Sciatic nerve (tissue), 2 donors: ENCODE measurements around the gene FOXD4L1. TPM values are rescaled to one million over a fixed set of nuclear protein-coding genes. Genes with fewer than 3 reads are reported as not detected.
"Not testable (repeated sequence)": the region's sequence is repeated elsewhere in the genome, so short reads cannot be mapped to it uniquely, and the experiment has no call there.

Experiments used
- ATAC-seq: fragments of 200-7000 bp; cut with Tn5 transposase; one replicate; pipeline ENCODE4 v1.9.1; 2020; ENCODE audit warnings: mild to moderate bottlenecking, moderate library complexity
- DNase-seq: peaks from one replicate; pipeline ENCODE4 v3.0.0-alpha.2; 2020; ENCODE audit warnings: low spot score
- intact Hi-C: fragments of 100-400 bp; cut with DNase I; formaldehyde crosslinking; loops from one replicate; pipeline ENCODE4 v1.14.2; 2022
- total RNA-seq: library from RNA; stranded (reverse); fragmentation: NEBNext Ultra II Directional; extraction: Animal tissue kit (Norgen Biotek cat#: 25700); gene quantifications from one replicate; pipeline ENCODE4 v1.2.1, GENCODE V29; 2021
- donor health status: DM: no; HTN: no; CAD: no.
- donor health status: DM: no; HTN: no; CAD: no.

FOXD4L1 gene
- total RNA-seq, 1 donor from 2014 or later: not detected

DNA sequence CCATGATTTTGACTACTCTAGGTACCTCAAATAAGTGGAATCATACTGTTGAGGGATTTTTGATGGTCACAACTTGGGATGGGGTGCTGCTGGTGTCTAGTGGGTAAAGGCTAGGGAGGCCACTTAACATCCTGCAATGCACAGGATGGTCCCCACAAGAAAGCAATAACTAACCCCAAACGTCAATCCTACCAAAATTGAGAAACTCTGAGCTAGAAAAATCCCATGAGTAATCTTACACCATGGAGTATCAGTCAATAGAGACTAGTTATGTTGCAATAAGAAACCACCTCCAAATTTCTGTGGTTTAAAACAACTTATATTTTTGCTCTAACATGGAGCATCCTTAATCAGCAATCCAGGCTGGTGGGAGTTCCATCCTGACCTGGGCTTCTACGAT is 18.6 kb downstream of the FOXD4L1 start:
- intact Hi-C loops, ATAC-seq, DNase-seq: not testable (repeated sequence)

GRCh38 chr2:113520837-113521236 is 22.4 kb downstream of the FOXD4L1 start:
- intact Hi-C loops, ATAC-seq, DNase-seq: not testable (repeated sequence)

GRCh38 chr2:113521492-113521891 is 23.0 kb downstream of the FOXD4L1 start:
- intact Hi-C loops, ATAC-seq, DNase-seq: not testable (repeated sequence)

DNA sequence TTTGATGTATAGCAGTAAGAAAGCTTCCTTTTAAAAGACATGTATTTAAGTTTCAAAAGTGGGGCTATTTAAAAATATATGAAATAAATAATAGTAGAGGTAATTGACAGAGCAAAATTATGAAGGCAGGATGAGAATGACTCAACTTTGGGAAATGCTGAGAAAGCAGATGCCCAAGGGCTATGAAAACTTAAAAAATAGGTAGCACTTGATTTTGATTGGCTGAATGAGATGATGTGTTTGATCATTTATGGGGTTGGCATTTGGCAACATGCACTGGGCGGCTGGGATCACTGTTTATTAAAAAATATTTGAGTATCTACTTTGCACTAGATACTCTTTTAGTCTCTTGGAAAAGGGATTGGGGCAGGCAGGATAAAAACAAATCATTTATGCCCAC is 26.5 kb downstream of the FOXD4L1 start:
- intact Hi-C loops, ATAC-seq, DNase-seq: not testable (repeated sequence)

GRCh38 chr2:113527350-113528045 is 29.0 kb downstream of the FOXD4L1 start:
- intact Hi-C loops, DNase-seq: not testable (repeated sequence)
- peak; percentile 84 for ATAC-seq

GRCh38 chr2:113528126-113528525 is 29.7 kb downstream of the FOXD4L1 start:
- DNase-seq, ATAC-seq, intact Hi-C loops: not testable (repeated sequence)

GRCh38 chr2:113528904-113529303 is 30.4 kb downstream of the FOXD4L1 start:
- ATAC-seq: peak; percentile 91
- intact Hi-C loops, DNase-seq: not testable (repeated sequence)

DNA sequence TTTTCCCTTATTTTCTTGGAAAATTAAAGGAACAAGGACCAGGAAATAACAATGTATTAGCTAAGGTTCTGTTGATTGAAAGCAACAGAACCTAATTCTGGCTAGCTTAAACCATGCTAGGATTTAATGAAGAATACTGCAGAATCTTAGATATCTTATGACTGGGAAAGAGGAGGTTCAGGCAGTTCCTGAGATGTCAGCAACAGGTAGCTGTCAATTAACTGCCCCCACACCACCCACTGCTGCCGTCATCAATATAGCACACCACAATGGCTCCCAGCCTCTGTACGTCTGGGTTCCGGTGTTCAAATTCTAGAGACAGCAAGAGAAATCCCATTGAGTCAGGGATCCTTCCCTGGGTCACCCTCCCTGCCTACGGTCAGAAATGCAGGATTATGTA is 34.5 kb downstream of the FOXD4L1 start:
- intact Hi-C loops, DNase-seq, ATAC-seq: not testable (repeated sequence)

DNA sequence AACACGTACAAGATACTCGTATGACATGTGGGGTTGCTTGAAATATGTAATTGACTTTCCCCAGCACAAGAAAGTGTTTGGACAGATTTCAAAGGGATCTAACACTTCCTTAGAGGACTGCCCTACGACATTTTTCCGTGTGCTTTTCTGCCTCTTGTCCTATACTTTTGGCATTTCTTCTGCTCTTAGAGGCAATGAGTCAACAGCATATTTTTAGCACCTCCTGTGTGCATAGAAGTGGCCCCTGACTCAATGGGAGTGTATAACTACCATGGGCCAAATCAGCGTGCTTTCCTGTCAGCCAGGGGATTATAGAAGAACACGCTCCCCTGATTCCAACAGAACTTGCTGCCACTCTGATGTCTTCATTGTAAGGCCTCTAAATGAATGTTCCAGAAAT is 38.1 kb downstream of the FOXD4L1 start:
- DNase-seq, ATAC-seq, intact Hi-C loops: not testable (repeated sequence)

GRCh38 chr2:113540834-113541203 is 42.4 kb downstream of the FOXD4L1 start:
- DNase-seq, intact Hi-C loops: not testable (repeated sequence)
- peak; percentile 78 for ATAC-seq

DNA sequence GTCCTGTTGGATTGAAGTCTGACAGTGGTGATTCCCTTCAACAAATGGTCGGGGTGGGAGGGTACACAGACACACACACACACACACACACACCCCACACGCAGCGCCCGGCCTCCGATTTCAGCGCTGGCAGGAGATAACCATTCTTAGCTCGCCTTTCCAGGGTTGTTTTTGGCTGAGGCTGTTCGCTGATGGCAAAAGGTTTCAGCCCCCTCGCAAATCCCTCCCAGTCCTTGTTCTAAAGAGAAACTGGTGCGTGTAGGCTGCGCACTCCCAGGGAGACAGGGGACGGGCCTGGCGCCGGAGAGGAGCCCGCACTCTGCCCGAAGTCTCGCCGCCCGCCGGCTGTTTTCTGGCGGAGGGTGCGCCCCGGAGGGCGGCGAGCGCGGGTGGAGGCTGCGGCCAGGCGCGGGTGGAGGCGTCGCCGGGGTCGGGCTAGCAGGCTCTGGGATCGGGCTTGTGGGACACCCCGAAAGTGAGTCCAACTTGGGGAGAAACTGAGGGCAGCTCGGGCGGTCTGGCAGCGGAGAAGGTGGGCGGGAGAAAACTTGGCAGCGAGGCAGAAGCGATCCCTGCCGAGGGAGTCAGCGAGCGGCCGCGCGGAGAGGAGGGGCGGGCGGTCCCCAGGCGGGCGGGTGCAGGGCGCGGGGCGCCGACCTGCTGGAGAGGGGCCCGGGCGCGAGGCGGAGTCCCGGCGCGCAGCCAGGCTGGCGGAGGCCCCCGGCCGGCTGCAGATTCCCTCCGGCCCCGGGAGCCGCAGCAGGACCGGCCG is 42.9 kb downstream of the FOXD4L1 start:
- DNase-seq (peak; percentile 68), ATAC-seq (peak; percentile 82)
- intact Hi-C loops: not testable (repeated sequence)

GRCh38 chr2:113541976-113542485 is 43.6 kb downstream of the FOXD4L1 start:
- intact Hi-C loops: not testable (repeated sequence)
- peak; percentile 63 for ATAC-seq
- peak; percentile 58 for DNase-seq

- DNase-seq: peak; percentile 57
- intact Hi-C loops: not testable (repeated sequence)
- peak; percentile 55 for ATAC-seq
Measured at GRCh38 chr2:113542529-113542928, 44.1 kb downstream of the FOXD4L1 start.

Other genes starting within 250 kb of the FOXD4L1 start
- 1.2 TPM for gene PAX8, start 219.7 kb upstream of the FOXD4L1 start, total RNA-seq
- 34.9 TPM for gene ZNG1B, start 61.0 kb upstream of the FOXD4L1 start, total RNA-seq
- gene RABL2A, start 128.6 kb downstream of the FOXD4L1 start, total RNA-seq: 27.3 TPM